IMR-90 (cell line): ENCODE measurements around the gene FXN. TPM values are rescaled to one million over a fixed set of nuclear protein-coding genes. Genes with fewer than 3 reads are reported as not detected.

Experiments used
- microRNA-seq, 2 experiments: library from miRNA; stranded (forward) in 1 of 2; unstranded in 1 of 2; fragments of 10-50 nt in 1 of 2; fragments of <30 nt in 1 of 2; gene quantifications in 1 of 2; microRNA quantifications in 1 of 2; one replicate each; pipeline versions ENCODE3 to v1.1.0; 2013 to 2020; ENCODE audit not compliant: insufficient read depth in 1 of 2, insufficient read length in 1 of 2, unreplicated experiment in 1 of 2
- polyA plus RNA-seq, 3 experiments: library from polyadenylated mRNA; depleted of rRNA; stranded (reverse); fragments of >200 nt; gene quantifications; 2 replicates each; pipeline ENCODE4 v1.2.3, GENCODE V29; 2012; ENCODE audit warnings: low replicate concordance in 1 of 3
- small RNA-seq, 5 experiments: library from RNA; depleted of rRNA; stranded (forward); fragments of <200 nt; gene quantifications; one replicate each; pipeline ENCODE3, GENCODE V24; 2012
- total RNA-seq: library from RNA; depleted of rRNA; stranded (reverse); fragments of >200 nt; gene quantifications from 2 replicates; pipeline ENCODE4 v1.2.3, GENCODE V29; 2012; rRNA removed

The FXN gene
- total and polyA plus RNA-seq, 2 of the 4 experiments (the other 2 are of a cell fraction), result 3.9 to 18.1 TPM

Small RNA genes lying within 50 kb of the gene (microRNA-seq; reads per million reads assigned to microRNA genes)
- gene AL162730.1 (ENCODE audit: insufficient read depth, insufficient read length), result not detected

Small RNA genes lying within 50 kb of the gene (small RNA-seq; reads per million reads assigned to genes)
- gene AL162730.1, result 0 reads per million in 5 experiments

Other genes with a start within 250 kb of the FXN start
- gene PRKACG, start 21.6 kb upstream of the FXN start, total RNA-seq, result not detected in 2 replicates
- gene PRKACG, start 21.6 kb upstream of the FXN start, polyA plus RNA-seq (2012; rRNA removed), result not detected in 2 replicates
- gene TJP2, start 138.5 kb downstream of the FXN start, total RNA-seq, result 49.3 and 53.6 TPM in 2 replicates
- 38.3 and 40.2 TPM in 2 replicates for gene TJP2, start 138.5 kb downstream of the FXN start, polyA plus RNA-seq (2012; rRNA removed)